Activated CD4-positive, alpha-beta T cell treated with anti-CD3 and anti-CD28 coated beads for 4 hours (primary cell): ENCODE measurements around the gene CLIP2.
"Not testable (repeated sequence)": the region's sequence is repeated elsewhere in the genome, so short reads cannot be mapped to it uniquely, and the experiment has no call there.

Source experiments
- DNase-seq, 2 donors: peaks; one replicate each; pipeline ENCODE4 v3.0.0-alpha.2; 2020

The CLIP2 gene

GRCh38 chr7:74300926-74301325 is 11.7 kb downstream of the CLIP2 start:
- no peak for DNase-seq

- DNase-seq = no peak
These were observed 13.6 kb downstream of the CLIP2 start for GRCh38 chr7:74302745-74303221.

GRCh38 chr7:74304550-74304949 is 15.3 kb downstream of the CLIP2 start:
- no peak for DNase-seq

GRCh38 chr7:74306004-74306729 is 17.0 kb downstream of the CLIP2 start:
- no peak for DNase-seq

GRCh38 chr7:74306730-74307469 is 17.7 kb downstream of the CLIP2 start:
- DNase-seq = no peak

- no peak for DNase-seq
These were observed 18.7 kb downstream of the CLIP2 start for GRCh38 chr7:74307738-74308505.

- no peak for DNase-seq
These were observed 20.0 kb downstream of the CLIP2 start for GRCh38 chr7:74309181-74309580.

GRCh38 chr7:74311305-74311744 is 22.1 kb downstream of the CLIP2 start:
- no peak for DNase-seq

GRCh38 chr7:74312418-74313028 is 23.3 kb downstream of the CLIP2 start:
- DNase-seq = no peak

GRCh38 chr7:74315891-74316290 is 26.7 kb downstream of the CLIP2 start:
- DNase-seq = not testable (repeated sequence)

- DNase-seq = no peak
These were observed 28.1 kb downstream of the CLIP2 start for GRCh38 chr7:74317146-74317782.

GRCh38 chr7:74318043-74318442 is 28.8 kb downstream of the CLIP2 start:
- DNase-seq = no peak

- DNase-seq = no peak
These were observed 31.5 kb downstream of the CLIP2 start for GRCh38 chr7:74320645-74321221.

GRCh38 chr7:74322892-74323291 is 33.7 kb downstream of the CLIP2 start:
- not testable (repeated sequence) for DNase-seq

GRCh38 chr7:74324531-74325209 is 35.5 kb downstream of the CLIP2 start:
- no peak for DNase-seq

- DNase-seq = no peak
These were observed 36.0 kb downstream of the CLIP2 start for GRCh38 chr7:74325210-74325565.

- no peak for DNase-seq
These were observed 40.0 kb downstream of the CLIP2 start for GRCh38 chr7:74329225-74329624.

GRCh38 chr7:74332373-74333176 is 43.4 kb downstream of the CLIP2 start:
- no peak for DNase-seq

- no peak for DNase-seq
These were observed 44.8 kb downstream of the CLIP2 start for GRCh38 chr7:74334030-74334429.

GRCh38 chr7:74337926-74338325 is 48.7 kb downstream of the CLIP2 start:
- no peak for DNase-seq
